Sigmoid colon (tissue), 4 donors: ENCODE data around the gene RPH3AL.

Experiments used
- EP300 ChIP-seq, 4 donors: sonication (generic); formaldehyde crosslinking; IDR thresholded peaks; one replicate each; pipeline ENCODE4 v1.6.1; 2017; ENCODE audit warnings: antibody characterized with exemption in 4 of 4
- POLR2A ChIP-seq, 2 donors: fragments of 450-650 bp; IDR thresholded peaks; one replicate each; pipeline ENCODE4 v1.6.1; 2016; ENCODE audit warnings: antibody characterized with exemption in 2 of 2, mild to moderate bottlenecking in 2 of 2, moderate library complexity in 2 of 2
- POLR2AphosphoS5 ChIP-seq, 4 donors: sonication (generic); formaldehyde crosslinking; IDR thresholded peaks; one replicate each; pipeline ENCODE4 v1.6.1; 2017; ENCODE audit warnings: antibody characterized with exemption in 4 of 4
- TF ChIP-seq, protein P1 (sequence below), 4 experiments: fragments of 450-650 bp in 3 of 4; fragments of 200-600 bp in 1 of 4; IDR thresholded peaks; one replicate each; pipeline ENCODE4 v1.5.1; 2016 to 2019; ENCODE audit warnings: antibody characterized with exemption in 4 of 4, mild to moderate bottlenecking in 3 of 4, moderate library complexity in 2 of 4

DNA sequence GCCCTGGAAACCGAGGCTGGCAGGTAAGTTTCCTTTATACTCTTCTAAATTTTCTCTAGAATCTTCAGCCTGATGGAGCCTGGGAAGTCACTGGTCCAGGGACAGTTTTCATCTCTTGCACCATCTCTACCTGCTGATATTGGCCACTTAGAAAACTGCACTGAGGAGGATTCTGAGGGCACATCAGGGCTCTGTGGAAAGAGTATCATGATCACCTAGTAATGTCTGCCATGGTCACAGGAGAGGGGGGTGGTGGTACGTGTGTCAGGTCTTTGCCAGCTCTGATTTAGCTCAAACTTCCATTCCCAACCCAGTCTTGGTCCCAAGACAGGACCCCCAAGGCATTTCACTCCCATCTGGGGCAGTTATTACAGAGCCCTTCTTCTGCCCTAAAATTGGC is 136.0 kb downstream of the RPH3AL start:
- no peak for TF ChIP-seq POLR2AphosphoS5 (IDR thresholded peaks at IDR 0.05)
- TF ChIP-seq POLR2A (IDR thresholded peaks at IDR 0.05): no peak
- TF ChIP-seq, protein P1, sequence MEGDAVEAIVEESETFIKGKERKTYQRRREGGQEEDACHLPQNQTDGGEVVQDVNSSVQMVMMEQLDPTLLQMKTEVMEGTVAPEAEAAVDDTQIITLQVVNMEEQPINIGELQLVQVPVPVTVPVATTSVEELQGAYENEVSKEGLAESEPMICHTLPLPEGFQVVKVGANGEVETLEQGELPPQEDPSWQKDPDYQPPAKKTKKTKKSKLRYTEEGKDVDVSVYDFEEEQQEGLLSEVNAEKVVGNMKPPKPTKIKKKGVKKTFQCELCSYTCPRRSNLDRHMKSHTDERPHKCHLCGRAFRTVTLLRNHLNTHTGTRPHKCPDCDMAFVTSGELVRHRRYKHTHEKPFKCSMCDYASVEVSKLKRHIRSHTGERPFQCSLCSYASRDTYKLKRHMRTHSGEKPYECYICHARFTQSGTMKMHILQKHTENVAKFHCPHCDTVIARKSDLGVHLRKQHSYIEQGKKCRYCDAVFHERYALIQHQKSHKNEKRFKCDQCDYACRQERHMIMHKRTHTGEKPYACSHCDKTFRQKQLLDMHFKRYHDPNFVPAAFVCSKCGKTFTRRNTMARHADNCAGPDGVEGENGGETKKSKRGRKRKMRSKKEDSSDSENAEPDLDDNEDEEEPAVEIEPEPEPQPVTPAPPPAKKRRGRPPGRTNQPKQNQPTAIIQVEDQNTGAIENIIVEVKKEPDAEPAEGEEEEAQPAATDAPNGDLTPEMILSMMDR (IDR thresholded peaks at IDR 0.05): no peak
- no peak for TF ChIP-seq EP300 (IDR thresholded peaks at IDR 0.05)
